HG02870 (cell line): Measurements from ENCODE around the gene PRKCZ.

Source experiments
- ATAC-seq: cut with Tn5 transposase; IDR thresholded peaks from one replicate; pipeline ENCODE4 v1.9.1; 2021; ENCODE audit warnings: mild to moderate bottlenecking, moderate library complexity; ENCODE audit not compliant: unreplicated experiment

The PRKCZ gene

GRCh38 chr1:2216767-2217058 lies 166.5 kb downstream of the PRKCZ start:
- no peak for ATAC-seq

- no peak for ATAC-seq
These were observed 171.1 kb downstream of the PRKCZ start for GRCh38 chr1:2221271-2221670.

DNA sequence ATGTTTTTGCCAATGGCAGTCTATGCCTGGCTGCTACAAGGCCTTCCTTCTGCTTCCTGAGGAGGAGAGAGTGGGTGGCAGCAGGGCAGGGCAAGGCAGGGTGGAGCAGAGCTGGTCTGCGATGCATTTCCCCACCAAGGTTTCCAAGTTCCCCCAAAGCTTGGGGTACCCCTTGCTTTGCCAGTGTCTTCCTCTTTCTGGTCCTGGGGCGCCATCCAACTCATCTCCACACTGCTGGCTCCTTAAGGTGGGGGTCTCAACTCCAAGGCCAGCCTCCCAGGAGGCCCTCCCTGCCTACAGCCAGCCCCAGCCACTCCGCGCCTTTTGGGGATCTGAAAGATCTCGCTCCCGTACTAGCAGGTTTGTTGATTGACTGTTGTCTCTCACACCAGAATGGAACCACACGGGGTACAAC lies 174.0 kb downstream of the PRKCZ start:
- no peak for ATAC-seq

DNA sequence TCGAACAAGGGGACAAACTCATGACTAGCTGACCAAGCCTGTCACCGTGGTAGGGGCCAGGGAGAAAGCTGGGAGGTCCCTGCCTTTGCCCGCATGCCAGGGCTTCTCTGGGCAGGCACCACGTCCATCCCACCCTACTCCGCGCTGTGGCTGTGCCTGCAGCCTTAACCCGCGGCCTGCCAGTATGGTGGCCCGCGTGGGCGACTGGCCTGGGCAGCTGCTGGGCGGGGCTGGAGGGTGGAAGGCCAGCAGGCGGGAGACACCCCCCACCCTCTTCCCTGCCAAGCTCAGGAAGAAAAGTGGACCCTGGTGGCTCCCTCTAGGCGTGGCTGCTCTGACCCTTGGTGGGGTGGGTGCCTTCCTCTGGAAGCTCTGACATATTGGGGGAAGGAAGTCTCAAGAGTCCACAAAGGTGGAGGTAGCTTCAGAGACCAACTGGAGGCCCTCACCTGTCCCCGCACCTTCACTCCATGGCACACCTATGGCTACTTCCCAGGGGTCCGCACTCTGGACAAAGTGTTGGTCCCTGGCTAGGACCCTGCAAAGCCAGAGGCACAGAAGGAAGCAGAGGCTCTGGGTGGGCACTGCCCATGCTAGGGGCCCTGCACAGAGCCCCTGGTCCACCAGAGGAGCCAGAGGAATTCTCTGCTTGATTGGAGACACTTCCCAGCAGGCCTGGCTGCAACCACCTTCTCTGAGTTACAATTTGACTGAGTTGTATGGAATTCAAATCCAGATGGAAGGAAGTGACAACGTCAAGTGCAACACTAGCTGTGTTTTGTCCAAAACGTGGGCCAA lies 174.6 kb downstream of the PRKCZ start:
- no peak for ATAC-seq

GRCh38 chr1:2226525-2227345 lies 176.5 kb downstream of the PRKCZ start:
- no peak for ATAC-seq

- peak; percentile 88 for ATAC-seq
These were observed 177.3 kb downstream of the PRKCZ start for GRCh38 chr1:2227346-2228156.

DNA sequence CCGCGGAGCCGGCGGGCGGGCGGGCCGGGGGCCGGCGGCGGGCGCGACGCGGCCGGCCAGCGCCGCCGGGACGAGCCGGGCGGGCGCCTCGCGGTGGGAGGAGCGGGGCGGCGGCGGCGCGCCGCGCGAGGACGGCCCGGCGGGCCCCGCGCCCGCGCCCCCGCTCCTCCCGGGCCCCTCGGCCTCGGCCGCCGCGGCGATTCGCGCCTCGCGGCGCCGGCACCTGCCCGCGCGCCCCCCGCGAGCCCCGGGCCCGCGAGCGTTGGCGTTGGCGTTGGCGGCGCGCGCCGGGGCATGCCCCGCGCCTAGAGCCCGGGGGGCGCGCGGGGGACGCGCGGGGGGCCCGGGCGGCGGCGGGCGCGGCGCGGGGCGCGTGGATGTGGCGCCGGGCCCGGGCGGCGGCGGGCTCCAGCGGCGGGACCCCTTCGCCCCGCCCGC lies 178.0 kb downstream of the PRKCZ start, which contains the start of gene SKI:
Gene SKI, plus strand, starts transcription at position 163 of the 438 bp plus-strand sequence. CDS start 448 bp downstream, outside the sequence.
- ATAC-seq, result no peak

- no peak for ATAC-seq
These were observed 178.5 kb downstream of the PRKCZ start for GRCh38 chr1:2228694-2229036.

DNA sequence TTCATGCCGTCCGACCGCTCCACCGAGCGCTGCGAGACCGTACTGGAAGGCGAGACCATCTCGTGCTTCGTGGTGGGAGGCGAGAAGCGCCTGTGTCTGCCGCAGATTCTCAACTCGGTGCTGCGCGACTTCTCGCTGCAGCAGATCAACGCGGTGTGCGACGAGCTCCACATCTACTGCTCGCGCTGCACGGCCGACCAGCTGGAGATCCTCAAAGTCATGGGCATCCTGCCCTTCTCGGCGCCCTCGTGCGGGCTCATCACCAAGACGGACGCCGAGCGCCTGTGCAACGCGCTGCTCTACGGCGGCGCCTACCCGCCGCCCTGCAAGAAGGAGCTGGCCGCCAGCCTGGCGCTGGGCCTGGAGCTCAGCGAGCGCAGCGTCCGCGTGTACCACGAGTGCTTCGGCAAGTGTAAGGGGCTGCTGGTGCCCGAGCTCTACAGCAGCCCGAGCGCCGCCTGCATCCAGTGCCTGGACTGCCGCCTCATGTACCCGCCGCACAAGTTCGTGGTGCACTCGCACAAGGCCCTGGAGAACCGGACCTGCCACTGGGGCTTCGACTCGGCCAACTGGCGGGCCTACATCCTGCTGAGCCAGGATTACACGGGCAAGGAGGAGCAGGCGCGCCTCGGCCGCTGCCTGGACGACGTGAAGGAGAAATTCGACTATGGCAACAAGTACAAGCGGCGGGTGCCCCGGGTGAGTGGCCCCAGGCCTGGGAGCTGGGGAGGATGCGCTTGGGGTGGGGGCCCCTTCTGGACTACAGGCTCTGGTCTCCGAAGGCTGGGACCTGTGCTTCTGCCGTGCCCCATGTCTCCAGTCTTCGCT lies 179.0 kb downstream of the PRKCZ start:
- no peak for ATAC-seq

DNA sequence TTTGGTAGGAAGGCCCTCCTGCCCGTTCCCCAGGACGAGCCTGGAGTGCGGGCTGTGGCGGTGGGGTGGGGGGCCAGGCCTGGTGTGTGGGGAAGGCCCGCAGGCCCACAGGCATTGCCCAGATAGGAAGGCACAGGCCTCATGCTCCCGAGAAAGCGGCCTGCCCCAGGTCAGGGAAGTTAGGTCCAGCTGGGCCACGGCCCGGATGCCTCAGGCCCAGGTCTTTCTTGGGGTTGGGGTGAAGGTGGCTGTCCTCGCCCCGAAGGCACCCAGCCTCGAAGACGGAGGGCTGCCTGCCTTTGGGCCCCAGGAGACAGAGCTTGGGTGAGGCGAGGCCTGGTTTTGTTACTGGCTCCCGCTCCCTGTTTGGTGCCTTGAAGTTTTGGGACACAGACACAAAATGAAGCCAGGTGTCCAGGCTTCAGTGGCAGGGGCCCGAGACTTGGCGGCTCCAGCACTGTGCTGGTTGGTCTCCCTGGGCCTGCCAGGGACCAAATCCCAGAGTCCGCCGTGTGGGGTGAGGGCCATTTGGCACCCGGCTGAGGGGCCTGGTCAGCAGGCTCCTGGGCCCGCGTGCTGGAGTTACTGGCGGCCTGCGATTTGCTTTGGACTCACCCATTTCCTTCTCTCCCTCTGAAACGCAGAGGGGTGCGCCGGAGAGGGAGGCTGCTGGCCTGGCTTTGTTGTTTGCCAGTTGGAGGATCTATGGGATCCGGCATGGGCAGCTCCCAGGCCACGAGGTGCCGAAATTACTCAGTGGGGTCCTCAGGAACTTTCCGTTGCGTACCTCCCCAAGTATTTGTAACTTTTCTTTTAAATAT lies 179.9 kb downstream of the PRKCZ start:
- no peak for ATAC-seq

GRCh38 chr1:2230781-2231531 lies 180.7 kb downstream of the PRKCZ start:
- ATAC-seq, result no peak

- no peak for ATAC-seq
These were observed 181.5 kb downstream of the PRKCZ start for GRCh38 chr1:2231532-2232254.

DNA sequence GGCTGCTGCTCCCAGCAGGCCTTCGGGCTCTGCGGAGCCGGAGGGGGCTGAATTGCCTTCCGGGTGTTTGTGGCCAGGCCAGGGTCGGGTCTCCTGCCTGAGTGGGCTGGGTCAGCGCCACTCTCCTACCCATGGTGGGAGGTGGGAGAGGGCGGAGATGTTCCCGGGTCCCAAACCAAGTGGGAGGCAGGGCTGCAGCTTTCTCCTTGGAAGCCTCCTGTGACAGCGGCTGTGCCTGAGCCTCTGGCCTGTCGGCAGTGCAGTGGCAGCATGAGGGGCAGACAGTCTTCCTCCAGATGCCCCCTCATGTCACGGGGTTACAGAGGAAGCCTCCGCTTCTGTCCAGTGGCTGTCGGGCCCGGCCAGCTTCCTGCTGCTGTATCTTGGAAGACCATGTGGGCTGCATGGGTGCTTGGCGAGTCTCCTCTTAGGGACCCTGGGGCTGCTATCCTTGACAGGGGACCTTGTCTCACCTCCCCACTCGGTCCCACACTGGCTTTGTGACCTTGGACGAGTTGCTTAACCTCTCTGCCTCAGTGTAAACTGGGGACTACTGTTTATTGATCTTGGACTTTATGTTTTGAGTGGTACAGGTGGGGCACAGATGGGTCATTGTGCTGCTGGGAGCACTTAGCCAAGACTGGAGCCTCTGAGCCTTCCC lies 182.2 kb downstream of the PRKCZ start:
- ATAC-seq, result no peak

DNA sequence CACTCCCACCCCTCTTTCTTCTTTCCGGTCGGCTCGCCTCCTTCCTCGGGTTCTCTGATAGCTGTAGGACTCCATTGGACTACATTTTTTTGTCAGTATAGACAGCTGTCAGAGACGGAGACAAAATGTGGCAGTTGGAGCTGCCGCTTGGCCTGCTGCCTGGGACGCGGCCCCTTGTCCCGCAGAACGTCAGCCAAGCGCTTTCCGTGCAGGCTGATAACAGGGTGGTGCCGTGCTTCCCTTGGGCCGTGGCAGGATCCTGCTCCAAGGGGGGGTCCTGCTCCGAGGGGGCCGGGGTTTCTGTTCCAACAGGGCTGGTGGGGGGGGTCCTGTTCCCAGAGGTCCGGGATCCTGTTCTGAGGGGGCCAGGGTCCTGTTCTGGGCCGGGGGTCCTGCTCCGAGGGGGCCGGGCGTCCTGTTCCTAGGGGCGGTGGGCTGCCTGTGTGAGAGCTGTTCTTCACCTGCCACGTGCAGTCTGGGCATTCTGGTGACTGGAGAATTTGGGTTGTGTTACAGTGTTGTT lies 182.8 kb downstream of the PRKCZ start:
- ATAC-seq, result no peak

- ATAC-seq, result no peak
These were observed 183.3 kb downstream of the PRKCZ start for GRCh38 chr1:2233468-2233867.

- no peak for ATAC-seq
These were observed 184.0 kb downstream of the PRKCZ start for GRCh38 chr1:2233997-2234761.

GRCh38 chr1:2234762-2235113 lies 184.5 kb downstream of the PRKCZ start:
- ATAC-seq, result no peak
